Activated CD4-positive, alpha-beta T cell treated with anti-CD3 and anti-CD28 coated beads for 24 hours (primary cell): Measurements from ENCODE around the gene FTO.
"Not testable (repeated sequence)": the region's sequence is repeated elsewhere in the genome, so short reads cannot be mapped to it uniquely, and the experiment has no call there.

Experiments
- DNase-seq, 2 donors: peaks; one replicate each; pipeline ENCODE4 v3.0.0-alpha.2; 2020; ENCODE audit warnings: low read depth in 2 of 2

Gene FTO

DNA sequence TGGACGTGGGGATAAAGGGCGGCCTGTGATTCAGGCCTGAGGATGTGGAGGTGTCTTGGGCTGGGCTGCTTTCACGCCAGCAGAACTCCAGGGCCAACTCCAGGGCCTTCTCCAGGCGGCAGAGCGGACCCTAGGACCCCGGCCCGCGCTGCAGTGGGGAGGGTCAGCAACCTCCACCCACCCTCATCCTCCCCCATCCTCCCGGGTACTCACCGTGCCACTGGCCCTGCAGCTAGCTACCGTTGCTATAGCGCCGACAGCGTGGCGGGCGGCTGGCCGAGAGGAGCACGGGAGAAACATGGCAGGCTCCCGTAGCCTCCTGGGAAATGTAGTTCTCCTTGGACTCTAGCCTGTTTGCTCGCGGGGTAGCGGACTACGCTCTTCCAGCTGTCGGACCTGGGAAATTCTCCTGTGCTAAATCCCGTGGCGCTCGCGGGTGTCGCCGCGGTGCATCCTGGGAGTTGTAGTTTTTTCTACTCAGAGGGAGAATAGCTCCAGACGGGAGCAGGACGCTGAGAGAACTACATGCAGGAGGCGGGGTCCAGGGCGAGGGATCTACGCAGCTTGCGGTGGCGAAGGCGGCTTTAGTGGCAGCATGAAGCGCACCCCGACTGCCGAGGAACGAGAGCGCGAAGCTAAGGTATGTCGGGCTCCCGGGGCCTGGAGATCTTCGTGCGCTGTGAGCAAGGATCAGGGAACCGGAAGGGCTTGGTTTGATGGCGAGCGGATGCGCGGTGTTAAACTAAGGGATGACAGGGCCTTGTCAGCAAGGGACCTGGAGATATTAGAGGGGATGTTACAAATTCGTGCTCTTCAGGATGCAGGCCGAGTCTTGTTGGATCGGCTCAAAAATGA lies at the start of gene FTO, which contains the start of gene RPGRIP1L:
FTO (plus strand) TSS at position 567 of the 855 bp plus-strand sequence.
RPGRIP1L (minus strand) TSS at position 270 of the 855 bp plus-strand sequence. CDS start 3,136 bp downstream, outside the sequence.
- DNase-seq, result peak; percentile 98

DNA sequence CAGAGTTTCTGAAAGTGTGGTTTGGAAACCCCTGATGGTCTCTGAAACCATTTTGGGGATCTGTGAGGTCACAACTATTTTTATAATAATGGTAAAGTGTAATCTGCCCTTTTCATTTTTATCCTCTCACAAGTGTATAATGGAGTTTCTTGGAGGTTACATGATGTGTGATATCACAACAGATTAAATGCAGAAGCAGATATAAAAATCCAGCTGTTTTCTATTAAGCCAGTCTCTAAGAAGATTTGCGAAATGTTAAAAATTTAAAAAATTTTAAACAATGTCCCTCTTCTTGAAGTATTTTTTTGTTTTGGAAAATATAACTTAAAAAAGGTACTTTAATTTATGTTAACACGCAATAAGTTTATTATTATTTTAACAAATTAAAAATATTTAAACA lies 49.0 kb upstream of the FTO start:
- no peak for DNase-seq

- DNase-seq, result no peak
These were observed 41.9 kb upstream of the FTO start for GRCh38 chr16:53662072-53662471.

GRCh38 chr16:53664724-53665345 lies 39.1 kb upstream of the FTO start:
- no peak for DNase-seq

DNA sequence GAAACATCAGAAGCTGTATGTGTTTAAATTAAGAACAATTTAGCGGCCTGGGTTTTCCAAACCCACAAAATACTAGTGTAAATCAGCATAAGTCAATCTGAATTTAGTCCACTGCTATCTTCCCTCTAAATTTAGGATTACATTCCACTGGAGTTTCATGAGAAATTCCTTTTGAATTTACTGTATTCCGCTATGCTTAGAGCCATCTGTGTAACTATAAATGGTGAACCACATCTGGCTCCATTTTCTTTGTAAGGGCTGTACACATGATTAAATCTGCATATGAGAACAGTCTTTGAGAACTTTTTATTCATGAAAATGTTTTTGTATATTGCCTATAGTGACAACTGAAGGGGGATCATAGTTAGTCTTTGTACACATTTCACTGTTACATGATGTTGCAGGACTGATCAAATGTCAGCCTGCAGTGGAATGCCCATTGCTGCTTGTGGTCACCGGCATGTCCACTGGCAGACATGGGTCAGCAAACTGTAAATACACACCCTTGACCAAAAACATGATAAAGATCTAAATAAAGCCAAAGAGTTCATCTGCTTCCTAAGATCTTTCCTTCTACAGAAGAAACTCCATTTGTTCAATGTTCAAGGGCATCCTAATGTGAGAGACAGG lies 37.1 kb upstream of the FTO start:
- DNase-seq, result no peak

GRCh38 chr16:53668869-53669268 lies 35.1 kb upstream of the FTO start:
- no peak for DNase-seq

- DNase-seq, result no peak
These were observed 31.5 kb upstream of the FTO start for GRCh38 chr16:53672461-53672860.

DNA sequence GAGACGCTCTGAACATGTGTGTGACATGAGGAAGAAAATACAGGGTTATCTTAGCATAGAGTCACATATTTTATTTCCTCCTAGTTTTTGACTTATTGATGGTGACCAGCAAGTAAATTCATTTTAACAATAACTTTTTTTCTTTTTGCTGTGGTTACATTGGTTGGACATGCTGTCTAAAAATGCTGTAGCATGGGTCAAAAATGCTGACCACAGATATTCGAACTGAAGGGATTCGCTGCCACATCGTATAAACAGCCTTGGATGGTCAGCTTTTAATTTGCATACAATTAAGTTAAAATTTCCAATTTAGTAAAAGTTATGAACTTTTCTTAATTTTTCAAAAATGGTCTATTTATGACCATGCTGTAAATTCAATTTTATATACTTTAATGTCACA lies 30.8 kb upstream of the FTO start:
- DNase-seq, result no peak

DNA sequence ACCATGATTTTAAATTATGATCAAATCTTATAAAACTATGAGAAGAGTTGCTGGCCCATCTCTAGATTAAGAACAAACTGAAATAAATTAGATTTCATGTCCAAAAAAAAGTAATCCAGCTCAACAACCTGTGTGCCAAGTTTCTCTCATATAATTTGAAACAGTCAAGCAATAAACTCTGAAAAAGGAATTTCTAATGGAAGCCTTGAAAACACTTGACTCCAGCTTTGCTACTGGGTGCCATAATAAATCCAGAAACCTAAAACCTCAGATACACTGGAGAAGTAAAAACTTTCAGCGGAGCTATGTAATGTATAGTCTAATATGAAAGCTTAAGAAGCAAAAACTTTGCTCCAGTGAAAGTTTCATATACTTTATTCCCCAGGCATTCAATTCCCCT lies 25.8 kb upstream of the FTO start:
- DNase-seq, result no peak

DNA sequence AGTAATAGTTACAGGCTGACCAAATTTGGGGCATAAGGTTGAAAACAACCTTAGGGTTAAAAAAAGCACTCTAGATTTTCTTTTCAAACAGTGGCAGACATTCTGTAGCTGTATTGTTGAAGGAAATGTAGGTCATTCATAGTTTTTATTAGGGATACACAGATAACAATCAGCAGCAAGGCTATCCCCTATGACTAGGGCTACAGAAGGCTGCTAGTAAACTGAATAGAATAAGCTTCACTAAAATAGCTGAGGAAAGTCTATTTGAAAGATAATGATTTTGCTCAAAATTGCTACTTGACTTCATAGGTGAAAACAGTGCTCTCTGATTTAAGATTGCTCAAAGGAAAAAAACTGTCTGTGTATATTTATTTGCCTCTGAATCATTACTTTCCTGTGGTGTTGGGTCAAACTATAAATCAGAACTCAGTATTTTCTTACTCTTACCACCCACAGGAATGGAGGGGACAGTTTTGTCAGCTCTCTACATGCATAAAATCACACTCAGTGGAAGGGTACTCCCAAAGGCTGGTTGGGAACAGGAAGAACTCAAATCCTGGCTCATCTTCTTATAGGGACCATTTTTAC lies 25.1 kb upstream of the FTO start:
- DNase-seq, result no peak

DNA sequence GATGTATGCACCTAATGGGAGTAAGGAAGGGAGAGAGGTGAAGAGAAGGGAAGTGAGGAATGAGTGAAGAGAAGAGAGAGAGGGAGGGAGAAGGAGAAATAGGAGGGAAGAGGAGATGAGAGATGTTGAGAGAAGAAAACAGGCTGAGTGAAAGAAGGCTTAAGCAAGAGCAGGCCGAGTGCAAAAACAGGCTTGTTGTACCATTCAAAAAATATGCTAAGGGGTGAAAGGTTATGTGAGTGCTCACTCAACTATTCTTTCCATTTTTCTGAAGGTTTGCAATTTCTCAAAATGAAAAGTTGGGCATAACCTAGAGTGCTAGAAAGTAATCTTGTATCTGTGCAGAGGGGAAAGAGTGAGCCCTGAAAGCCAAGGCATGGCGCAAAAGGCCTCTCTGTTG lies 23.2 kb upstream of the FTO start:
- DNase-seq, result no peak

DNA sequence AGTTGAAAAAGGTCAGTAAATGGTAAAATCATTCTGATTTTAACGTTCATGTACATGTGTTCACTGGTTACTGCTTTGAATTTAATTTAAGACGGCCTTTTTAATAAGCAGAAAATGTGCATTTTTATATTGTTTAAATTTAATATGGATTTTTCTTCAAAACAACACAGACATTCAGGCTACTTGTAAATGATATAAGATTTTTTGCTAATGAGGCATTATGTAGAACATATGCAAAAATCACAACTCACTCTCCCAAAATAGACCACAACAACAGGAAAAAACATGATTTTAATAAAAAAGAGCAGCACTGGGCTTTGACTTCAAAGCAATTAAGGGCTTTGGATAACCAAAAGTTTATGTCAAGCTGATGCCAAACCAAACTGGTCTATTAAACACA lies 22.6 kb upstream of the FTO start:
- DNase-seq, result no peak

GRCh38 chr16:53685334-53685733 lies 18.6 kb upstream of the FTO start:
- DNase-seq, result not testable (repeated sequence)

DNA sequence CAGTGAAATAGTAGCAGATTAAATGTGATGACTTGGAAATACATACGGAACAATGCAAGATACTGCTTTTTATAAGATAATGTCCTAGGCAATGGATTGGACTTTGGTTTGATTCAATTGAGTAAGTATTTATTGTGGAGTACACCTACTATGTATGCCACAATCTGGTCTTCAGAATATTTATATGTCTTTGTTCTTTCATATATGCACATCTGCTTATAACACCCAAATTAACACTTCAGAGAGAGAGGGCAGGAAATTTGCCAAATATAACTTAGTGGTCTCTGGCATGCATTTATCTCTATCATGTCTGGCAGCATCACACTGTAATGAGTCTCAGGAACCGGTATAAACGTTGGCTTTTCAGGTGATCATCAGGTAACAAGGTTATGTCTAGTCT lies 17.2 kb upstream of the FTO start:
- DNase-seq, result no peak

DNA sequence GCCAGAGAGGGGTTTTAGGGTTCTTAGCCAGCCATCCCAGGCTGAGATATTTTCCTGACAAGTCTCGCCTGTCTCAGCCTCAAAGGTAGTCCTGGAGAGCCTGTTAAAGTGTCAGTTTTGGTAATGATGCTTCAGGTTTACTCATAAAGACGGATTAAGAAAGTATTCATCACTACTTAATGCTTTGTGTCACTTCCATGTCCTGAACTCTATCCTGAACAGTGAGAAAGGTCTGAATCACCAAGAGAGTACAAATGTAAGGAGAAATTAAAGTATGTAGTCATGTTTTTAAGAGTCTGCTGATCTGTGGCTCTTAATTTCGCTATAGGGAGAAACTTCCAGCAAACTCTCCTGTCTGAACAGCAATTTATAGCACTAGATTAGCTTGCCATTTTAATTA lies 14.3 kb upstream of the FTO start:
- no peak for DNase-seq

DNA sequence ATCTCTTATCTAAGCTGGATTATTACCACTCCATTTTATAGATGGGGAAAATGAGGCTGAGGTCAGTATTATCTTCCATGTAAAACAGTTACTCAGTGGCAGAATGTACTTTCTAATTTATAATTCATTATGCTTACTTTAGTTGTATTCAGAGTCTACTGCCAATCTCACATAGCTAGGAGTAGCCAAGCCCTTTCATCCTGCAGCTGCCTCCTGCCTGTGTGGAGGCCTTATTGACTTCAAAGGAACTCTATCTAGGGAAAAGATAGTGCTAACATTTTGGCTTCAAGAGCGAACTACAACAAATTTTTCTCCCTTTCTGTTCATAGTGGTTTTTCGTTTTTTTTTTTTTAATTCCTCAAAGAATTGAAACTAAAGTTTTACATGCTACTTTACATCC lies 13.2 kb upstream of the FTO start:
- DNase-seq, result no peak

DNA sequence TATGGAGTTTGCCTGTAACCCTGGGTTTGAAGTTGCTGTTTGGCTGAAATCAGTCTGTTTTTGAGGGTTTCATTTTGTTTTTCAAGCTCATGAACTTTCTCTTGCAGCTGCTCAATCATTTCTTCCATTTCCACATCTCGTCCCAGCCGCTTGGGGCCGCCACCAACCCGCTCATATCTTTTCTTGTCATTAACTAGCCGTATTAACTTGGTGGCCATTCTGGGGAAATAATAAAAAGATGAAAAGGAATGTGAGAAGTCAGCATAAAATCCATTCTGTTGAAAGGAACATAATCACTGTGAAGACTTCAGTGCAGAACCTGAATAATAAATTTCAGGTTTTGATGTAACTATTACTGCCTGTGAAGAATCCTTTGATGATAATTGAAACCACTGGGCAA lies 11.8 kb upstream of the FTO start:
- DNase-seq, result no peak

GRCh38 chr16:53693320-53693719 lies 10.6 kb upstream of the FTO start:
- no peak for DNase-seq

DNA sequence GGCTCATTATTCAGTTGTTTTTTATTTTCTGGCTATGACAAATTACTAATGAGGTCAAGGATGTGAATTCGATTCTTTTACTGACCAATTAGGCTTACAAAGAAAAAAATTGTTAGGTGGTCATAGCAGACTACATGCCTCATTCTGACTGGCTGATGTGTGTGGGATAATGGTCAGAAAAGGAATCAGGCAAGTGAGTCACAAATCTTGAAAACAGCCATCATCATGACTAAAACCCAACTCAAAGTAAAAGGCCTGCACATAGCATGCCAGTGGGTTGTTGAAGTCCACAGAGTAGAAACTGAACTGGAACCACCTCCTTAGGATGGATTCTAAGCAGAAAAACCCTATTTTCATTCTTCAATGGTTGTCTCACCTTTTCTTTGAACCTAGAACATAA lies 8.9 kb upstream of the FTO start:
- no peak for DNase-seq

- not testable (repeated sequence) for DNase-seq
These were observed 5.7 kb upstream of the FTO start for GRCh38 chr16:53698271-53698670.

- DNase-seq, result no peak
These were observed 473 bp downstream of the FTO start for GRCh38 chr16:53704445-53704813.

- no peak for DNase-seq
These were observed 3.7 kb downstream of the FTO start for GRCh38 chr16:53707671-53708070.

GRCh38 chr16:53708490-53708889 lies 4.5 kb downstream of the FTO start:
- no peak for DNase-seq
